NCI-H2107 (cell line): ENCODE results near the gene MRPL36.
"Not testable (repeated sequence)": the region's sequence is repeated elsewhere in the genome, so short reads cannot be mapped to it uniquely, and the experiment has no call there.

Experiments used
- DNase-seq: peaks from one replicate; lab custom pipeline; 2025; lab: John Stamatoyannopoulos, UW

The MRPL36 gene

DNA sequence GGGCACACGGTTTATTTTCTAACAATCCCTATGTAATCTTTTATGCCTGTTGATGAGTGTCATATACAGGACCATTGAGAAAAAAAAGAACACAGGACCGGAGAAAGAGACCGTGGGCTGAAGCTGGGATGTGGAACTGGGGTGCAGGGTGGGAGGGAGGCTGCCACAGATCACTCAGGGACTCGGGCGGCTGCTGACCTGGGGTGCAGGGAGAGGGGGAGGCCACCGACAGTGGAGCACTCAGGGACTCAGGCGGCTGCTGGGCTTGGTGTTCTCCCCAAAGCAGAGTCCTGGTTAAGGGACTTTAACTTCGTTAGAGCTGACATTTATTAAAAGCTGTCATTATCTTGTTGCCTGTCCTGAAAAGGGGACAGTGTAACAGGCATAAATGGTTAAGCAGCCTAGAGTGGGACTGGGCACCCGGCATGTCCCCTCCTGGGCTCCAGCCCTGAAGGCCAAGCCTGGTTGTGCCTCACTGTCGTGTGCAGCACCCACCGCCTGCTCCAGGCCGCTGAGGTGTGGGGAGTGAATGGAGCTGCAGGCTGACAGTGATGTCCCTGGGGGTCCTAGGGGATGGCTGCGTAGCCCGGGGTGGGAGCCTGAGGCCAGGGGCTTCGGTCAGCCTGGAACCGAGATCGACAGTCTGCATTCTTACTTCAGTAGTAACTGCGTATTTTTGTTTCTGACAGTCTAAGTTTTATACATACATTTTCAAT lies 15.6 kb upstream of the MRPL36 start:
- DNase-seq, result no peak

DNA sequence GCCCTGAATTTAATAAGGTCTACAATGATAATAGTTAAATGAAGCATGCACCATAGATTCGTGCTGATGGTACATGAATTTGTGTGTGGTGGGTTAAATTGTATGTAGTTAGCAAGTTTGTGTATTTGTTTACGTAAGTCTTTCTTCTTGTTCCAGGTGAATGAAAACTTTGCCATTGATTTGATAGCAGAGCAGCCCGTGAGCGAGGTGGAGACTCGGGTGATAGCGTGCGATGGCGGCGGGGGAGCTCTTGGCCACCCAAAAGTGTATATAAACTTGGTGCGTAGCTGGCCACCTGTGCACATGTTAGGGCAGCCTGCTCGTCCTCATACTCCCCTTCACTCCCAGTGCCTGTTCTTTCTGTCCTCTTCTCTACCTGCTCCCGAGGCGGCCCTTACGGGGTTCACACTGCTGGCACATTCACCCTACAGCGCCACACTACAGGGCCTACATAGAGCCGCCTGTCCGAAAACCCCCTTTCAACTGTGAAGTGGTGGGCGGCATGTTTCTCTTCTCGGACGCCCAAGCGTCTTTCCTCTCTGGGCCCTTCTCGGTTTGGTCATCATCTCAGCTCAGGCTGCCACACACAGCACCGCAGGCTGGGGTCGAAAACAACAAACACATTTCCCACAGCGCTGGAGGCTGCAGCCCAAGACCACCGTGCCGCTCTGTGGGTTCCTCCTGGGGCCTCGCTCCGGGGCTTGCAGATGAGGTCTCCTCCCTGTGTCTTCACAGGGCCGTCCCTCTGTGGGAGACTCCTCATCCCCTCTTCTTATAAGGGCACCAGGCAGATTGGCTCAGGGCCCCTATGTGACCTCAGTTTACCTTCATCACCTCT lies 14.8 kb upstream of the MRPL36 start:
- no peak for DNase-seq

GRCh38 chr5:1810581-1811101 lies 11.0 kb upstream of the MRPL36 start:
- no peak for DNase-seq

- no peak for DNase-seq
Measured at GRCh38 chr5:1809416-1810035, 9.9 kb upstream of the MRPL36 start.

GRCh38 chr5:1808439-1808838 lies 8.8 kb upstream of the MRPL36 start:
- DNase-seq, result no peak

GRCh38 chr5:1807451-1808185 lies 8.0 kb upstream of the MRPL36 start:
- no peak for DNase-seq

DNA sequence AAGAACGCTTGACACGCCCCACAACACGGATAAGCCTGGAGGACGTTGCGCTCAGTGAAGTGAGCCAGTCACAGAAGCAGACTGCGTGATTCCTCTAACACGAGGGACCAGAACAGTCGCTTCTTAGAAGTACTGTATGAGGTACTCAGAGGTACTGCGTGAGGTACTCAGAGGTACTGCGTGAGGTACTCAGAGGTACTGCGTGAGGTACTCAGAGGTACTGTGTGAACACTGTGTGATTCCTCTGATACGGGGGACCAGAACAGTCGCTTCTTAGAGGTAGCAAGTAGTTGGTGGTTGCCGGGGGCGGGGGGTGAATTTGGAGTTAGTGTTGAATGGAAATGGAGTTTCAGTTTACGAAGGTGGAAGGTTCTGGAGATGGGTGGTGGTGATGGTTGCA lies 7.3 kb upstream of the MRPL36 start:
- DNase-seq, result no peak

DNA sequence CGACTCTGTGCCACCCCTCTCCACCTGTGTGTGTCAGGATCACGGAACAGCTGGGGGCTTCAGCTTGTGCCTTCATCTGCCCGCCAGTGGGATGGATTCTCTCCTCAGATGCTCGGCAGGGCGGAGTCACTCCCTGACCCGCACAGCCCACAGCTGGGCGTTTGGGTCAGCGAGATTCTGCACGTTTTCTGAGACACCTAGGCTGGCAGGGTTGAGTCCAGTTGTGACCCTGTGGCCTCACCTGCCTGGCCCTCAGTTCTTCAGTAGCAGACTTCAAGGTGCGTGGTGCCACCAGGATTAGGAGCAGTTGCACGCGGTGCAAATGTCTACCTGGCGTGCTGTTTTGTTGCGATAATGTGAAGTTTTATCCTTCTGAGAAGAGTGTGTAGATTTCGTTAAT lies 6.6 kb upstream of the MRPL36 start:
- no peak for DNase-seq

- no peak for DNase-seq
Measured at GRCh38 chr5:1805736-1806135, 6.1 kb upstream of the MRPL36 start.

DNA sequence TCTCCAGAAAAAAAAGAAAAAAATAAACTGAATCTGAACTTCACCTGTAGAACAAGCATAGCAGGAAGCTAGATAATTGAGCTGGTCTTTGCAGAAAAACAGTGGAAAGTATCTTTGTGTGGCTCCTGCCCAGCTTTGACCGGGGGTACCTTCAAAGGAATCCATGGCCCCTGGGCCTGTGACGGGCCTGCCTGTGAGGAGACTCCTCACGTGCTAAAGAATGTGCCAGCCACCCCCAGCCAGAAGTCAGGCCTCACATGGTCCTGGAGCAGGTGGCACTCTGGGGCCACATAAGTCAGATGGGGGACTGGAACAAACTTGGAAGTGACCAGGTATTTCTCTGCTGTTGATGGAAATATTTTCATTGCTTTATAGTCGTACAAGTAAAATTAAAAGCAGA lies 5.7 kb upstream of the MRPL36 start:
- no peak for DNase-seq

DNA sequence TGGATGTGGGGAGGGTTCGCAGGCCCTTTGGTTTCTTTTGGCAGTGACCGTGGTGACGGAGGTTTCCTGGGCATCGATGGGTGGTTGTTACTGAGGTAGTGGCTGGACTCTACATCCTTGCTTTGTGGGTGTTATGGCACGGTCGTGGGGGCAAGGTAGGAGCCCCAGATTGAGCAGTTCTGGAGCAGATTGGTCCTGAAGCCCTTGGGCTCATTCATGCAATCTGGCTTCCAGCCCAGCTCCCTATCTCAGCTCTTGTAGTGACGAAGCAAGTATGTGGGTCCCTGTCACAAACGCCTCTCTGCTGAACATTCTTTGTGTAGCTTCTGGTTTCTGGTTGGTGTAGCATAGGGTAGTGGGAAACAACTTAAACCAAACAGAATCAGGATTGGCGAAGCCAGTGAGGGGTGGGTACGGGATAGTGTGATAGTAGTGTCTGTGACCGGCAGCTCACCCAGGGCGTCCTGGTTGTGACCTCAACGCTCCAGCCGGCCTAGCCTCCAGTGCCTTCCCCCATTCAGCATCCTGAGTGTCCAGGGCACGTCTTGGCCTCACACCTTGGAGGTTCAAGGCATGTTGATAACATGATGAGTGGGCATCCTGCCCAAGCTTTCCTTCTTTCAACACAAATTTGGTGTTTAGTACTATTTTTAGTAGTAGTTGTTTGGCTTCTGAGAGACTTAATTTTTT lies 4.5 kb upstream of the MRPL36 start:
- DNase-seq, result no peak

- no peak for DNase-seq
Measured at GRCh38 chr5:1803192-1803591, 3.6 kb upstream of the MRPL36 start.

- DNase-seq, result no peak
Measured at GRCh38 chr5:1801967-1802295, 2.3 kb upstream of the MRPL36 start.

DNA sequence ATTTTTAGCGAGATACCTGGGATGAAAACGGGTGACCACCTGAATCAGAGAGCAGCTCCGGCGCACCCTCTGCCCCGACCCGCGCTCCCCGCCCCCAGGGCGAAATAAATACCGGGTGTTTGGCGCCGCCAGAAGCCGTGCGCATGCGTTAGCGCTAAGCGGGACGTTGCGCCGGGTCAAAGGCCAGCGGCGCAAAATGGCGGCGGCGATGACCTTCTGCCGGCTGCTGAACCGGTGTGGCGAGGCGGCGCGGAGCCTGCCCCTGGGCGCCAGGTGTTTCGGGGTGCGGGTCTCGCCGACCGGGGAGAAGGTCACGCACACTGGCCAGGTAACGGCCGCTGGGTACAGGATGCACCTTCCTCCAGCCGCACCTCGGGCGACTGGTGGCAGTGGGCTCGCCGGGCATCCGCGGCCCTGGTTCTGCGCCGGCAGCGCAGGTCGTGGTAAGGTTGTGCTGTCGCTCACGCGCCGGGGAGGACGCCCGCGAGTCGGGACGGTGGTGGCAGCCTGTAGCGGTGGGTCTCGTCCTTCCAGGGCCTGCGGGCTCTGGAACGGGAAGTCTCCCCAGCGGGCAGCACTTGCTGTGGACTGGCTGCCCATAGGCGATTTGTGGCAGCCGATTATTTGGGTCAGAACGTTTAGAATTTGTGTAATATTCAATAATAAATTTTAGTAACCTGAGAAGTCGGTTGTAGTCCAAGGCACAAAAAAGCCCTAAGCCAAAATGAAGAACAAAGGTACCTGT lies 1.8 kb upstream of the MRPL36 start, which contains the start of gene NDUFS6:
TSS of gene NDUFS6 (plus strand) at position 186 of the 745 bp plus-strand sequence. CDS start at position 197, 11 bp downstream.
- peak; percentile 70 for DNase-seq

- peak; percentile 70 for DNase-seq
Measured at GRCh38 chr5:1800472-1801221, 1.0 kb upstream of the MRPL36 start.

- no peak for DNase-seq
Measured at GRCh38 chr5:1799110-1799601, 481 bp downstream of the MRPL36 start.

DNA sequence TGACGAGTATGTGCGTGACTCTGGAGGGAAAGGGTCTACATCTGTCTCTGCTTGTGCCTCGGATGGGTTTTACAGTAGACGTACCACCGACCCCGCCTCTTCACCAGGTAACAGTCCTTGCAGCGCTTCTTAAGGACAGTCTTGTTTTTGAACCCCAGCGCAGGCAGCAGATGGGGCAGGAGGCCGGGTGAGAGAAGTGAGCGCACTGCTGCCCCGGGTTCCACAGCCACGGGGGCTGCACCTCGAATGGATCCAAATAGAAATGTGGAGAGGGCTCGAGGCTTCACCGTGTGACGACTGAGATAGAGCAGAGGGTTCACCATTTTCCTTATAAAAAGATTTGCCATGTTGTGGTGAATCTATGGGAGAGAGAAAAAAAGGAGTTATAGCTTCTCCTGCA lies 1.0 kb downstream of the MRPL36 start:
- DNase-seq, result not testable (repeated sequence)

- no peak for DNase-seq
Measured at GRCh38 chr5:1797855-1798254, 1.8 kb downstream of the MRPL36 start.

DNA sequence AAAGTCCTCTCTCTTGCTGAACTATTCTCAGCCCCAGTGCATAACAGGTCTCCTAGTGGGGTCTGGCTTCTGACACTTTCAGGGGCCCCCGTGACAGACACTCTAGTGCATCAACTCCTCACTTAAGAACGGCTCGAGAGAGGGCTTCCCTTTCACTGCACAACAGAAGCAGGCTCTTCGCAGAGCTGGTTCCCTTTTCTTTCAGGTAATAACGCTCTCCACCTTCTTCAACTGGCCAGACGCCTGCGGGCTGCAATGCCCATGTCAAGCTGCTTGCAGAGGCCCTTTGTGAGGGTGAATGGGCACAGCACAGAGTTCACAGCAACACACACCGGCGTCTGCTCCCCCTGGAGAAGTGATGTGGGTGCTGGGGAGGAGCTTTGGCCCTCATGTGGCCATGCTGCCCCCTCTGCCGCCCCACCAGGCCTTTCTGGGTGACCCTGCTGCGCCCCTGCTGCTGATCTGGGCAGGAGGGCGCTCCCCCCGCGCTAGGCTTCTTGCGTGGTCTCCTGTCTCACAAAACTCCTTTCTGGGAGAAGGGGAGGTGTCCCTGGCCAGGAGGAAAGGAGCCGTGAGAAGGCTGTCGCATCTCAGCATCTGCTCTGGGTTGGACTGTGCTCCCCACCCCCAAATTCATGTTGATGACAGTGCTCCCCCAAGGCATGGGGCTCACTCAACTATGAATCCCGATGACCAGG lies 2.4 kb downstream of the MRPL36 start:
- DNase-seq, result no peak
